ENCODE data around the gene LST1. TPM values are rescaled to one million over a fixed set of nuclear protein-coding genes. Genes with fewer than 3 reads are reported as not detected.

The LST1 gene
- total and polyA plus RNA-seq, 2 of the 4 experiments (the other 2 are of a cell fraction), result not detected

- peak within 1 kb of the TSS; percentile 45 for H3K4me3 ChIP-seq (ENCODE audit: insufficient read depth, low read depth, low read length)
- H3K14ac ChIP-seq (replicated peaks; ENCODE audit: low read depth, low read length), result peak within 1 kb of the TSS; percentile 90
- WGBS, 2 experiments (ENCODE audit: extremely low coverage in 2 of 2, insufficient read length in 1 of 2), result 0% methylated on average over 5 of the region's 25 CpGs; no CpG with 5 or more reads in 1 of the 2 experiments
- dilution Hi-C loops (cut with HindIII; ENCODE audit: low sequenced_read_pairs, unreplicated experiment), result no loop called here
- H3K4ac ChIP-seq (ENCODE audit: low read depth, low read length), result peak within 1 kb of the TSS; percentile 87
- peak within 1 kb of the TSS; percentile 84 for H2BK5ac ChIP-seq (ENCODE audit: low read depth, low read length, poor library complexity, severe bottlenecking)
- intact Hi-C loops (cut with micrococcal nuclease), result loop anchor here (1.0 to 5.0 kb wide), 6 partner anchors 35 to 405 kb away; partner anchors contain the start of genes GPANK1, HSPA1B and LTB
- in situ Hi-C loops (cut with MboI; ENCODE audit: low sequenced_read_pairs), result loop anchor here (5.0 to 10.0 kb wide), 2 partner anchors 50 to 288 kb away; no protein-coding TSS in a partner anchor
- peak within 1 kb of the TSS; percentile 90 for H3K56ac ChIP-seq (ENCODE audit: extremely low read depth, insufficient read depth, low read length)
- peak within 1 kb of the TSS; percentile 27; the same call in 1 of the 2 replicates for H2BK120ac ChIP-seq (ENCODE audit: low read depth, low read length)
- peak within 1 kb of the TSS; percentile 89 for H4K5ac ChIP-seq (ENCODE audit: low read depth, low read length)
- no peaks in the 10 kb centered on the region for H4K20me1 ChIP-seq (ENCODE audit: insufficient read depth, low read length)
- no TSS peak for BruUV-seq (replicated peaks)
- H2AK5ac ChIP-seq (ENCODE audit: low read depth, low read length), result peak within 1 kb of the TSS; percentile 92
- H3K79me1 ChIP-seq (ENCODE audit: low read depth in 1 of 2, low read length in 2 of 2), result peaks cover 8 to 36% of the 10 kb centered on the region in 2 experiments; a peak in 3 of 4 replicates
- H3K23ac ChIP-seq (ENCODE audit: low read depth, low read length), result peak within 1 kb of the TSS; percentile 93
- DNase-seq (peak; percentile 98), ATAC-seq (ENCODE audit: low read depth) (peak; percentile 81)
- no peak within 1 kb of the TSS for H2BK20ac ChIP-seq (ENCODE audit: low read depth, low read length)
- peaks cover 6% of the 10 kb centered on the region for H3K4me1 ChIP-seq (ENCODE audit: control insufficient read depth, insufficient read depth, low read length)
- peaks cover 11% of the 10 kb centered on the region for H3K36me3 ChIP-seq (ENCODE audit: control insufficient read depth, insufficient read depth, low read length)
- ChIA-PET CTCF (interaction anchor here (0.6 to 2.4 kb wide), 11 partner anchors 13 to 192 kb away, joined by 3 to 15 read pairs (median 4); partner anchors contain the start of genes LST1 and NCR3), POLR2A (ENCODE audit: unreplicated experiment) (interaction anchor here (0.6 to 1.1 kb wide), 7 partner anchors 34 to 574 kb away, joined by 3 to 13 read pairs (median 7); no protein-coding TSS in a partner anchor)
- peak within 1 kb of the TSS; percentile 74 for H3K27ac ChIP-seq (ENCODE audit: insufficient read depth, low read length)
- H4K8ac ChIP-seq (ENCODE audit: low read depth in 2 of 2, low read length in 2 of 2), result peak within 1 kb of the TSS; percentile 91 to 98
- H3K18ac ChIP-seq (ENCODE audit: low read depth, low read length), result no peak within 1 kb of the TSS; the same call in 1 of the 2 replicates
- no peaks in the 10 kb centered on the region for H3K9me3 ChIP-seq (ENCODE audit: control insufficient read depth, insufficient read depth, low read length)
- H3K9me1 ChIP-seq (ENCODE audit: insufficient read depth, low read length), result peaks cover 6% of the 10 kb centered on the region
- peak within 1 kb of the TSS; percentile 88 for H2AFZ ChIP-seq (replicated peaks; ENCODE audit: low read length, poor library complexity)
- H3K4me2 ChIP-seq (ENCODE audit: low read depth, low read length), result peak within 1 kb of the TSS; percentile 88
- H3K27me3 ChIP-seq (ENCODE audit: control insufficient read depth, insufficient read depth, low read length), result no peaks in the 10 kb centered on the region
- H3K9ac ChIP-seq (ENCODE audit: low read depth, low read length), result peak within 1 kb of the TSS; percentile 81
- peak within 1 kb of the TSS; percentile 48 for H4K91ac ChIP-seq (ENCODE audit: insufficient read depth, low read depth, low read length)
- H2BK15ac ChIP-seq (ENCODE audit: low read depth, low read length), result no peak within 1 kb of the TSS
- H2AK9ac ChIP-seq (replicated peaks; ENCODE audit: low read depth, low read length, poor library complexity), result peak within 1 kb of the TSS; percentile 97
- TF ChIP-seq RFX5 (IDR thresholded peaks at IDR 0.05; ENCODE audit: low read depth, low read length) (no peak), NFE2L2 (IDR thresholded peaks at IDR 0.05; ENCODE audit: low read depth, low read length) (no peak), MAZ (IDR thresholded peaks at IDR 0.05; ENCODE audit: borderline replicate concordance, low read depth, low read length) (peak; percentile 85; the same call in 1 of the 2 replicates), CEBPB (IDR thresholded peaks at IDR 0.05; ENCODE audit: low read depth, low read length) (peak; percentile 91), CTCF (conservative IDR thresholded peaks at IDR 0.05; ENCODE audit: low read depth, low read length) (no peak), RAD21 (IDR thresholded peaks at IDR 0.05; ENCODE audit: low read length) (no peak), RCOR1 (IDR thresholded peaks at IDR 0.05; ENCODE audit: insufficient replicate concordance, low read length) (no peak), USF2 (IDR thresholded peaks at IDR 0.05; ENCODE audit: low read depth, low read length) (no peak), SMC3 (IDR thresholded peaks at IDR 0.05; ENCODE audit: low read depth, low read length) (peak; percentile 9; the same call in 1 of the 2 replicates), ELK1 (IDR thresholded peaks at IDR 0.05; ENCODE audit: borderline replicate concordance, low read depth, low read length) (no peak), FOS (IDR thresholded peaks at IDR 0.05; ENCODE audit: low read depth, low read length) (no peak), CHD1 (IDR thresholded peaks at IDR 0.05; ENCODE audit: low read depth, low read length) (no peak), MAFK (IDR thresholded peaks at IDR 0.05; ENCODE audit: low read depth, low read length) (no peak)
Measured at GRCh38 chr6:31546958-31547726, 38.9 kb upstream of the LST1 start, which contains the start of gene NFKBIL1. Gene NFKBIL1, plus strand, starts transcription at chr6:31547608. Its CDS starts 87 bp downstream, at chr6:31547695.
